PC-9 (cell line): ENCODE measurements around the gene PNO1. TPM values are rescaled to one million over a fixed set of nuclear protein-coding genes. Genes with fewer than 3 reads are reported as not detected.

Source experiments
- BruUV-seq: library from RNA; stranded (reverse); fragments of 400-500 nt; replicated peaks from 2 replicates; lab custom pipeline; 2021; lab: Mats Ljungman, UMichigan
- CTCF ChIA-PET: fragments of 300-600 bp; sonication (Branson Sonifier 250); formaldehyde crosslinking; loops from one replicate; lab custom pipeline; 2022; ENCODE audit warnings: antibody characterized with exemption; lab: Charles Lee
- POLR2A ChIA-PET: fragments of 300-600 bp; sonication (Branson Sonifier 250); formaldehyde crosslinking; loops from one replicate; lab custom pipeline; 2022; ENCODE audit warnings: antibody characterized with exemption; ENCODE audit not compliant: unreplicated experiment; lab: Charles Lee
- DNase-seq, 2 experiments: peaks; one replicate each; pipeline versions ENCODE4 v3.0.0 to v3.0.0-alpha.2; 2015 to 2022; ENCODE audit warnings: mixed read lengths in 1 of 2
- H2AFZ ChIP-seq: fragments of 200-600 bp; sonication (generic); 2 replicates; pipeline ENCODE4 v1.8.1; 2017; ENCODE audit warnings: antibody characterized with exemption
- H3F3A ChIP-seq: fragments of 200-600 bp; sonication (generic); 2 replicates; pipeline ENCODE4 v1.8.1; 2017; ENCODE audit warnings: antibody characterized with exemption, mild to moderate bottlenecking, low read depth; ENCODE audit not compliant: insufficient read depth
- H3K27ac ChIP-seq: fragments of 200-600 bp; sonication (generic); 2 replicates; pipeline ENCODE4 v1.6.1; 2016; ENCODE audit warnings: mixed run types
- H3K27me3 ChIP-seq: fragments of 200-600 bp; sonication (generic); 2 replicates; pipeline ENCODE4 v1.6.1; 2016; ENCODE audit warnings: low read depth, mixed run types; ENCODE audit not compliant: insufficient read depth
- H3K36me3 ChIP-seq: fragments of 200-600 bp; sonication (generic); 2 replicates; pipeline ENCODE4 v1.6.1; 2016; ENCODE audit warnings: low read depth, mixed run types
- H3K4me1 ChIP-seq: fragments of 200-600 bp; sonication (generic); replicated peaks from 2 replicates; pipeline ENCODE4 v1.6.1; 2016; ENCODE audit warnings: mixed run types; ENCODE audit not compliant: insufficient read depth
- H3K4me2 ChIP-seq: fragments of 200-600 bp; sonication (generic); 2 replicates; pipeline ENCODE4 v1.6.1; 2017; ENCODE audit warnings: mixed run types
- H3K4me3 ChIP-seq: fragments of 200-600 bp; sonication (generic); 2 replicates; pipeline ENCODE4 v1.6.1; 2016; ENCODE audit warnings: mixed run types
- H3K79me2 ChIP-seq: fragments of 200-600 bp; sonication (generic); 2 replicates; pipeline ENCODE4 v1.6.1; 2017; ENCODE audit warnings: low read depth, mixed run types
- H3K9me2 ChIP-seq: fragments of 200-600 bp; sonication (generic); 2 replicates; pipeline ENCODE4 v1.8.1; 2017; ENCODE audit warnings: mild to moderate bottlenecking; ENCODE audit not compliant: insufficient read depth
- H3K9me3 ChIP-seq: fragments of 200-600 bp; sonication (generic); 2 replicates; pipeline ENCODE4 v1.8.1; 2016; ENCODE audit warnings: low read depth; ENCODE audit not compliant: insufficient read depth
- H4K20me1 ChIP-seq: fragments of 200-600 bp; sonication (generic); 2 replicates; pipeline ENCODE4 v1.8.1; 2017; ENCODE audit not compliant: insufficient read depth
- CTCF ChIP-seq: fragments of 200-600 bp; sonication (generic); conservative IDR thresholded peaks from 2 replicates; pipeline ENCODE4 v1.6.1; 2017; ENCODE audit warnings: mixed run types, antibody characterized with exemption, mild to moderate bottlenecking, moderate library complexity
- EZH2 ChIP-seq: fragments of 200-600 bp; sonication (generic); IDR thresholded peaks from 2 replicates; pipeline ENCODE4 v1.8.0; 2017; ENCODE audit warnings: antibody characterized with exemption, low read depth
- intact Hi-C: fragments of 100-400 bp; cut with micrococcal nuclease; formaldehyde crosslinking; loops from one replicate; pipeline ENCODE4 v1.10.0; 2022; ENCODE audit not compliant: unreplicated experiment
- total RNA-seq: library from RNA; stranded (reverse); gene quantifications from 2 replicates; pipeline ENCODE4 v1.2.3, GENCODE V29; 2021

Gene PNO1
- total RNA-seq, 1 experiment from 2014 or later: 17.8 TPM

- Histone ChIP-seq H3K4me1 (peaks cover 27% of the 10 kb centered on the region), H3K4me2 (no peak overlapping the region), H3K79me2 (peaks cover 85% of the 10 kb centered on the region), H3K4me3 (no peak overlapping the region), H2AFZ (no peak overlapping the region), H3F3A (peaks cover 33% of the 10 kb centered on the region), H3K9me3 (no peaks in the 10 kb centered on the region), H3K27me3 (no peaks in the 10 kb centered on the region), H3K36me3 (peaks cover 4% of the 10 kb centered on the region; the same call in 1 of the 2 replicates), H3K9me2 (no peaks in the 10 kb centered on the region), H4K20me1 (0 out of 2 replicates have a peak, but pooled peaks cover 3% of the 10 kb centered on the region), H3K27ac (no peak overlapping the region)
- ChIA-PET POLR2A (interaction anchor here (0.5 to 0.7 kb wide), 2 partner anchors 56 to 133 kb away, joined by 4 to 6 read pairs; partner anchors contain the start of genes C1D and PPP3R1), CTCF (interaction anchor here (0.9 kb wide), 1 partner anchor 74 kb away, joined by 3 read pairs; no protein-coding TSS in a partner anchor)
- TF ChIP-seq EZH2 (no peak), CTCF (peak; percentile 73)
- intact Hi-C loops: no loop called here
- BruUV-seq: no TSS peak
- DNase-seq: no peak
Observed at GRCh38 chr2:68196120-68196716, 38.5 kb downstream of the PNO1 start.

- TF ChIP-seq EZH2 (no peak), CTCF (no peak)
Observed at GRCh38 chr2:68200157-68200787, 42.6 kb downstream of the PNO1 start.

GRCh38 chr2:68203587-68203986 lies 45.9 kb downstream of the PNO1 start:
- no peaks in the 10 kb centered on the region for H3K27me3 ChIP-seq
- ChIA-PET POLR2A (no interaction called here), CTCF (no interaction called here)
- intact Hi-C loops: no loop called here
- peaks cover 12% of the 10 kb centered on the region; the same call in 1 of the 2 replicates for H3F3A ChIP-seq
- no TSS peak for BruUV-seq
- H3K9me3 ChIP-seq: no peaks in the 10 kb centered on the region
- H3K9me2 ChIP-seq: no peaks in the 10 kb centered on the region
- peaks cover 4% of the 10 kb centered on the region; the same call in 1 of the 2 replicates for H3K36me3 ChIP-seq
- H3K79me2 ChIP-seq: peaks cover 80% of the 10 kb centered on the region
- TF ChIP-seq EZH2 (no peak), CTCF (no peak)
- H4K20me1 ChIP-seq: peaks cover 41% of the 10 kb centered on the region
- no peak overlapping the region for H3K27ac ChIP-seq
- DNase-seq: no peak
- no peaks in the 10 kb centered on the region for H3K4me1 ChIP-seq
- no peak overlapping the region for H3K4me3 ChIP-seq
- no peak overlapping the region for H2AFZ ChIP-seq
- no peak overlapping the region for H3K4me2 ChIP-seq

More at GRCh38 chr2:68200157-68200787, 42.6 kb downstream of the PNO1 start:
- intact Hi-C loops: no loop called here
- CTCF ChIA-PET: no interaction called here
- POLR2A ChIA-PET: interaction anchor here (0.6 kb wide), 1 partner anchor 137 kb away, joined by 3 read pairs; no protein-coding TSS in a partner anchor
- H3K27ac ChIP-seq: no peak overlapping the region
- no peak overlapping the region for H3K4me3 ChIP-seq
- no peak for DNase-seq
- BruUV-seq: no TSS peak
- no peak overlapping the region for H2AFZ ChIP-seq
- H3K9me2 ChIP-seq: no peaks in the 10 kb centered on the region
- peaks cover 4% of the 10 kb centered on the region; the same call in 1 of the 2 replicates for H3K36me3 ChIP-seq
- peaks cover 76% of the 10 kb centered on the region for H3K79me2 ChIP-seq
- no peaks in the 10 kb centered on the region for H3K9me3 ChIP-seq
- peaks cover 18% of the 10 kb centered on the region; the same call in 1 of the 2 replicates for H3F3A ChIP-seq
- H4K20me1 ChIP-seq: peaks cover 17% of the 10 kb centered on the region; the same call in 1 of the 2 replicates
- no peaks in the 10 kb centered on the region for H3K4me1 ChIP-seq
- no peak overlapping the region for H3K4me2 ChIP-seq
- H3K27me3 ChIP-seq: no peaks in the 10 kb centered on the region
